SK-N-SH treated with all-trans-retinoic acid at 6 μM for 48 hours (cell line): ENCODE data around the gene PIF1.
"Not testable (repeated sequence)": the region's sequence is repeated elsewhere in the genome, so short reads cannot be mapped to it uniquely, and the experiment has no call there.

Experiments used
- ARNTL ChIP-seq: fragments of 450-650 bp; formaldehyde crosslinking; IDR thresholded peaks from 2 replicates; pipeline ENCODE4 v1.5.0; 2020; ENCODE audit warnings: low read depth, mild to moderate bottlenecking, moderate library complexity, borderline replicate concordance
- CREB5 ChIP-seq: fragments of 250-450 bp; sonication (Bioruptor Pico); IDR thresholded peaks from 2 replicates; pipeline ENCODE4 v1.5.1; 2020; ENCODE audit warnings: low read depth, mild to moderate bottlenecking, moderate library complexity
- CSDC2 ChIP-seq: fragments of 250-450 bp; sonication (Bioruptor Pico); IDR thresholded peaks from 2 replicates; pipeline ENCODE4 v1.5.0; 2020; ENCODE audit warnings: mild to moderate bottlenecking, moderate library complexity
- ISL1 ChIP-seq: fragments of 250-450 bp; sonication (Bioruptor Pico); IDR thresholded peaks from 2 replicates; pipeline ENCODE4 v2.1.2; 2022; ENCODE audit warnings: mild to moderate bottlenecking, moderate library complexity
- POU6F1 ChIP-seq: fragments of 250-450 bp; sonication (Bioruptor Pico); IDR thresholded peaks from 2 replicates; pipeline ENCODE4 v1.8.0; 2021; ENCODE audit warnings: low read depth, mild to moderate bottlenecking, moderate library complexity, borderline replicate concordance
- SNAI2 ChIP-seq: fragments of 250-450 bp; sonication (Bioruptor Pico); IDR thresholded peaks from 2 replicates; pipeline ENCODE4 v1.5.0; 2020; ENCODE audit warnings: mild to moderate bottlenecking, moderate library complexity
- ZFP3 ChIP-seq: fragments of 250-450 bp; sonication (Bioruptor Pico); IDR thresholded peaks from 2 replicates; pipeline ENCODE4 v1.5.0; 2020; ENCODE audit warnings: mild to moderate bottlenecking, moderate library complexity
- ZNF565 ChIP-seq: fragments of 450-650 bp; formaldehyde crosslinking; conservative IDR thresholded peaks from 2 replicates; pipeline ENCODE4 v1.5.0; 2020; ENCODE audit warnings: low read depth, mild to moderate bottlenecking, moderate library complexity

DNA sequence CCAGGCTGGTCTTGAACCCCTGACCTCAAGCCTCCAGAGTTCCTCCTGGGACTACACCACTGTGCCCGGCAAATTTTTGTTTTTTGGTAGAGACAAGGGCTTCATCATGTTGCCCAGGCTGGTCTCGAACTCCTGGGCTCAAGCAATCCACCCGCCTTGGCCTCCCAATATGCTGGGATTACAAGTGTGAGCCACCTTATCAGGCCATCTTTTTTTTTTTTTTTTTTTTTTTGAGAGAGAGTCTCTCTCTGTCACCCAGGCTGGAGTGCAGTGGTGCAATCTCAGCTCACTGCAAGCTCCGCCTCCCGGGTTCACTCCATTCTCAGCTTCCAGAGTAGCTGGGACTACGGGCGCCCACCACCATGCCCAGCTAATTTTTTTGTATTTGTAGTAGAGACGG, 11.2 kb downstream of the PIF1 start:
- TF ChIP-seq ZNF565 (CRISPR knock-in tag); ZFP3 (CRISPR knock-in tag); POU6F1 (CRISPR knock-in tag); SNAI2; CREB5 (CRISPR knock-in tag); ARNTL; CSDC2 (CRISPR knock-in tag); ISL1 (CRISPR knock-in tag): not testable (repeated sequence)
